K562 (cell line): ENCODE data around the gene MUSK. TPM values are rescaled to one million over a fixed set of nuclear protein-coding genes. Genes with fewer than 3 reads are reported as not detected.

Experiments
- polyA plus RNA-seq, 8 experiments: library from polyadenylated mRNA; depleted of rRNA in 4 of 8; stranded (reverse) in 5 of 8; unstranded in 3 of 8; fragments of >200 nt; fragmentation: Nextera tagmentation in 2 of 8; fragmentation: Illumina TruSeq in 1 of 8; extraction: Ambion mirVana in 2 of 8; extraction: Trizol in 1 of 8; gene quantifications; 2 replicates each; pipeline versions ENCODE4 v1.2.1 to v1.2.3, GENCODE V29; 2011 to 2014; ENCODE audit warnings: inconsistent platforms in 1 of 8, missing spikeins in 1 of 8
- total RNA-seq, 7 experiments: library from RNA; depleted of rRNA in 6 of 7; stranded (reverse); fragments of >200 nt in 6 of 7; fragmentation: Illumina TruSeq in 2 of 7; extraction: Trizol in 2 of 7; gene quantifications; 2 replicates each; pipeline versions ENCODE4 v1.2.1 to v1.2.3, GENCODE V29; 2011 to 2021; ENCODE audit warnings: low replicate concordance in 1 of 7
- TF ChIP-seq, protein P1 (sequence below): fragments of 450-650 bp; IDR thresholded peaks from 2 replicates; pipeline ENCODE4 v1.6.1; 2016; ENCODE audit warnings: mild to moderate bottlenecking, moderate library complexity

Gene MUSK
- total and polyA plus RNA-seq, 9 of the 15 experiments (the other 6 are each of a cell fraction or from before 2014, with no cell fraction given) = not detected

- TF ChIP-seq, protein P1, sequence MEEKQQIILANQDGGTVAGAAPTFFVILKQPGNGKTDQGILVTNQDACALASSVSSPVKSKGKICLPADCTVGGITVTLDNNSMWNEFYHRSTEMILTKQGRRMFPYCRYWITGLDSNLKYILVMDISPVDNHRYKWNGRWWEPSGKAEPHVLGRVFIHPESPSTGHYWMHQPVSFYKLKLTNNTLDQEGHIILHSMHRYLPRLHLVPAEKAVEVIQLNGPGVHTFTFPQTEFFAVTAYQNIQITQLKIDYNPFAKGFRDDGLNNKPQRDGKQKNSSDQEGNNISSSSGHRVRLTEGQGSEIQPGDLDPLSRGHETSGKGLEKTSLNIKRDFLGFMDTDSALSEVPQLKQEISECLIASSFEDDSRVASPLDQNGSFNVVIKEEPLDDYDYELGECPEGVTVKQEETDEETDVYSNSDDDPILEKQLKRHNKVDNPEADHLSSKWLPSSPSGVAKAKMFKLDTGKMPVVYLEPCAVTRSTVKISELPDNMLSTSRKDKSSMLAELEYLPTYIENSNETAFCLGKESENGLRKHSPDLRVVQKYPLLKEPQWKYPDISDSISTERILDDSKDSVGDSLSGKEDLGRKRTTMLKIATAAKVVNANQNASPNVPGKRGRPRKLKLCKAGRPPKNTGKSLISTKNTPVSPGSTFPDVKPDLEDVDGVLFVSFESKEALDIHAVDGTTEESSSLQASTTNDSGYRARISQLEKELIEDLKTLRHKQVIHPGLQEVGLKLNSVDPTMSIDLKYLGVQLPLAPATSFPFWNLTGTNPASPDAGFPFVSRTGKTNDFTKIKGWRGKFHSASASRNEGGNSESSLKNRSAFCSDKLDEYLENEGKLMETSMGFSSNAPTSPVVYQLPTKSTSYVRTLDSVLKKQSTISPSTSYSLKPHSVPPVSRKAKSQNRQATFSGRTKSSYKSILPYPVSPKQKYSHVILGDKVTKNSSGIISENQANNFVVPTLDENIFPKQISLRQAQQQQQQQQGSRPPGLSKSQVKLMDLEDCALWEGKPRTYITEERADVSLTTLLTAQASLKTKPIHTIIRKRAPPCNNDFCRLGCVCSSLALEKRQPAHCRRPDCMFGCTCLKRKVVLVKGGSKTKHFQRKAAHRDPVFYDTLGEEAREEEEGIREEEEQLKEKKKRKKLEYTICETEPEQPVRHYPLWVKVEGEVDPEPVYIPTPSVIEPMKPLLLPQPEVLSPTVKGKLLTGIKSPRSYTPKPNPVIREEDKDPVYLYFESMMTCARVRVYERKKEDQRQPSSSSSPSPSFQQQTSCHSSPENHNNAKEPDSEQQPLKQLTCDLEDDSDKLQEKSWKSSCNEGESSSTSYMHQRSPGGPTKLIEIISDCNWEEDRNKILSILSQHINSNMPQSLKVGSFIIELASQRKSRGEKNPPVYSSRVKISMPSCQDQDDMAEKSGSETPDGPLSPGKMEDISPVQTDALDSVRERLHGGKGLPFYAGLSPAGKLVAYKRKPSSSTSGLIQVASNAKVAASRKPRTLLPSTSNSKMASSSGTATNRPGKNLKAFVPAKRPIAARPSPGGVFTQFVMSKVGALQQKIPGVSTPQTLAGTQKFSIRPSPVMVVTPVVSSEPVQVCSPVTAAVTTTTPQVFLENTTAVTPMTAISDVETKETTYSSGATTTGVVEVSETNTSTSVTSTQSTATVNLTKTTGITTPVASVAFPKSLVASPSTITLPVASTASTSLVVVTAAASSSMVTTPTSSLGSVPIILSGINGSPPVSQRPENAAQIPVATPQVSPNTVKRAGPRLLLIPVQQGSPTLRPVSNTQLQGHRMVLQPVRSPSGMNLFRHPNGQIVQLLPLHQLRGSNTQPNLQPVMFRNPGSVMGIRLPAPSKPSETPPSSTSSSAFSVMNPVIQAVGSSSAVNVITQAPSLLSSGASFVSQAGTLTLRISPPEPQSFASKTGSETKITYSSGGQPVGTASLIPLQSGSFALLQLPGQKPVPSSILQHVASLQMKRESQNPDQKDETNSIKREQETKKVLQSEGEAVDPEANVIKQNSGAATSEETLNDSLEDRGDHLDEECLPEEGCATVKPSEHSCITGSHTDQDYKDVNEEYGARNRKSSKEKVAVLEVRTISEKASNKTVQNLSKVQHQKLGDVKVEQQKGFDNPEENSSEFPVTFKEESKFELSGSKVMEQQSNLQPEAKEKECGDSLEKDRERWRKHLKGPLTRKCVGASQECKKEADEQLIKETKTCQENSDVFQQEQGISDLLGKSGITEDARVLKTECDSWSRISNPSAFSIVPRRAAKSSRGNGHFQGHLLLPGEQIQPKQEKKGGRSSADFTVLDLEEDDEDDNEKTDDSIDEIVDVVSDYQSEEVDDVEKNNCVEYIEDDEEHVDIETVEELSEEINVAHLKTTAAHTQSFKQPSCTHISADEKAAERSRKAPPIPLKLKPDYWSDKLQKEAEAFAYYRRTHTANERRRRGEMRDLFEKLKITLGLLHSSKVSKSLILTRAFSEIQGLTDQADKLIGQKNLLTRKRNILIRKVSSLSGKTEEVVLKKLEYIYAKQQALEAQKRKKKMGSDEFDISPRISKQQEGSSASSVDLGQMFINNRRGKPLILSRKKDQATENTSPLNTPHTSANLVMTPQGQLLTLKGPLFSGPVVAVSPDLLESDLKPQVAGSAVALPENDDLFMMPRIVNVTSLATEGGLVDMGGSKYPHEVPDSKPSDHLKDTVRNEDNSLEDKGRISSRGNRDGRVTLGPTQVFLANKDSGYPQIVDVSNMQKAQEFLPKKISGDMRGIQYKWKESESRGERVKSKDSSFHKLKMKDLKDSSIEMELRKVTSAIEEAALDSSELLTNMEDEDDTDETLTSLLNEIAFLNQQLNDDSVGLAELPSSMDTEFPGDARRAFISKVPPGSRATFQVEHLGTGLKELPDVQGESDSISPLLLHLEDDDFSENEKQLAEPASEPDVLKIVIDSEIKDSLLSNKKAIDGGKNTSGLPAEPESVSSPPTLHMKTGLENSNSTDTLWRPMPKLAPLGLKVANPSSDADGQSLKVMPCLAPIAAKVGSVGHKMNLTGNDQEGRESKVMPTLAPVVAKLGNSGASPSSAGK = no peak
These were observed 107.6 kb downstream of the MUSK start (continued) for GRCh38 chr9:110776221-110776620.
